CD4-positive, alpha-beta T cell treated with Interleukin-6 at 100 ng/mL for 8 hours (primary cell): Measurements from ENCODE around the gene WDR74.
"Not testable (repeated sequence)": the region's sequence is repeated elsewhere in the genome, so short reads cannot be mapped to it uniquely, and the experiment has no call there.

Experiments used
- DNase-seq: peaks from one replicate; pipeline ENCODE4 v3.0.0-alpha.2; 2020; ENCODE audit warnings: mixed read lengths, low spot score

The WDR74 gene

DNA sequence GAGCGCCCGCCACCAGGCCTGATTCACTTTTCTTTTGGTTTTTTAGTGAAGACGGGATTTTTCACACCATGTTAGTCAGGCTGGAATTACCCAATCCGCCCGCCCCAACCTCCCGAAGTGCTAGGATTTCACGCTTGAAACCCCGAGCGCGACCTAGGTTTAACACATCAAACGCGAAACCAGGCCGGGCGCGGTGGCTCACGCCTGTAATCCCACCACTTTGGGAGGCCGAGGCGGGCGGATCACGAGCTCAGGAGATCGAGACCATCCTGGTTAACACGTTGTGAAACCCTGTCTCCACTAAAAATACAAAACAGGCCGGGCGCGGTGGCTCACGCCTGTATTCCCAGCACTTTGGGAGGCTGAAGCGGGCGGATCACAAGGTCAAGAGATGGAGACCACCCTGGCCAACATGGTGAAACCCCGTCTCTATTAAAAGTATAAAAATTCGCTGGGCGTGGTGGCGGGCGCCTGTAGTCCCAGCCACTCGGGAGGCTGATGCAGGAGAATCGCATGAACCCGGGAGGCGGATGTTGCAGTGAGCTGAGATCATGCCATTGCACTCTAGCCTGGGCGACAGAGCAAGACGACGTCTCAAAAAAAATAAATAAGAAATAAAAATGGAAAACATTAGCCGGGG, 1.5 kb upstream of the WDR74 start:
- peak; percentile 55 for DNase-seq

DNA sequence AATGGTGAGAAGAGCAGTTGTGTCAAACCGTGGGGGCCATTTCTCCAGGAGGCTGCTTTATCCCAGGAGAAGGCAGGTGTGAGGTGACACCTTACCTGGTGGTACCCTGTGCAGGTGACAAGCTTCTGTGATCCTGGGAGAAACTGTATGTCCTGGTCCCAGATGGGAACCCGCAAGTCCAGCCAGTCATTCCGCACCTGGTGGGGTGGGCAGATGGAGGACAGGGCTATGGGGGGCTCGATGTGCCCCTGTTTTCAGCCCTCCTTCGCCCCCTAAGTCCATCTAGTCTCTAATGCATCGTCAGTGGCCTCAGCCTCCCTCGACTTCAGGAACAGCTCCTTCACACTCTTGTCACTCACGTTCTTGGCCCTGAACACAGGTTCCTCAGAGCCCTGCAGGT, 4.1 kb downstream of the WDR74 start:
- no peak for DNase-seq

DNA sequence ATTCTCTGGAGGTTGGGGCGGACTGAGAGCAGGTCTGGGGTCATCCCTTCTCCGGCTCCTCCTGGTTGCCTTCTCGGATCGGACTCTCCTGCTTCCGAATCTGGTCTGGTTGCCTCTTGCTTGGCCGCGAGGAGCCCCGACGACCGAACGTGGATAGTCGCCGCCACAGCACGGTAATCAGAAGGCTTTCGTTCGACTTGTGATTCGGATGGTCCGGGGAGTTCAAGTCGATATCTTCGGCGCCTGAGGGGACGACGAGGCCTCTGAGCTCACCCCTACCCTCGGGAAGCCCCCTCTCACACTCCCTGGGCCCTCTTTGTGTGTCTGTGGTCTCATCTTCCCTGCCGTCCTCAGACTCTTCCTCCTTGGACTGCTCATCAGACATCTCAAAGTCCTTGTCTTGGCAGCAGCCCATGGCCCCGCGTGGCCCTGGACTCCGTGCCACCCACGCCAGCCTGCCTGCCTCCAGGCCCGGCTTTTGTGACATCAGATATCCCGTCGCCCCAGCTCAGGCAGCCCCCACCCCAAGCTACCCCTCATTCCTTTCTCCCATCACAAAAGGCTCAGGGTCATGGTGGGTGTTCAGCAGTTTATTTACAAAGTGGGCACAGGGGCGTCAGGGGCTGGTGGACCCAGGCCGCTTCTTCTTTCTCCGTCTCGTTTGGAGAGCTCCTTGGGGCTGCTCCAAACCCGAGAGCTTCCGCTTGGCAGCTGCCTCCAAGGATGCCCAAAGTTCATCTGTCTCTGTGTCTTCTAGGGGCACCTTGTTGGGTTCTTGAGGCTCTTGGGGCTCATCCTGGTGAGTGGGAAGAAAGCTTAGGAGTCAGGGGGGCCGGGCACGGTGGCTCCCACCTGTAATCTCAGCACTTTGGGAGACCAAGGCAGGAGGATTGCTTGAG, 6.8 kb downstream of the WDR74 start, which contains the start of gene TEX54:
Gene TEX54, minus strand, starts transcription at position 506 of the 899 bp plus-strand sequence.
- no peak for DNase-seq

DNA sequence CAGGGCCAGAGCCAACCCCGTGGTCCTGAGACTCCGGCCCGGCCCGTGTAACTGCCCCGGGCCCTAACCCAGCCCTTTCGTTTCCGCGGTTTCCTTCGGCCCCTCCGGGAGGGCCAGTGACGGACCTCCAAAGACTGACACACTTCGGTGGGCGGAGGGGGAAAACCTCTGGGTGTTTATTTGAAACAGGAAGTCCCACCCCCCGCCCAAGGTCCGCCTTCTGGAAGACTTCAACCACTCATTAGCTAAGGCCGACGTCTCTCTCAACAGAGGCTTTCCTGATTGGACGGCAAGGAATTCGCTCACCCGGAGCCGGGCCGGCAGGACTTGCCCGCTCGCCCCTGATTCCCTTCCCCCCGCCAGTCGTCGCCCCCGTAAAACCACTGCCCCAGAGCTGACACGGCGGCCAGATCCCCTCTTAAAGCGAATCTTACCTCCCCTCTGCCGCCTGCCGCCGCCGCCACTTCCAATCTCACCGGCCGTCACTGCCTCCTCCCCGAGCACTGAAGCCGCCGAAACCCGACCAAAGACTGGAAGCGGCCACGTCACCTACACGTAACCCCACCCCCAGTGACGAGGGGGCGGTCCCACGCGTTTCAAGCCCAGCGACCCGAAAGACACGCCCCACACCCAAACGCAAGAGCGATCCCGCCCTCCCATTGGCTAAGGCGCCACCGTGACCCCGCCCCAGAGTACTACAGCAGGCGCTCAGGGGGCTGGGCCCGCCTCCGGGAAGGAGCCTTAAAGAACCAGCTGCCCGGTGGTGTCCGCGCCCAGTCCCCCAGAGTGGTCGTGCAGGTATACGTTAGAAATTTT, 7.7 kb downstream of the WDR74 start, which contains the start of gene STX5:
Gene STX5, minus strand, starts transcription at position 532 of the 816 bp plus-strand sequence. CDS start 808 bp downstream, outside the sequence.
- peak; percentile 99 for DNase-seq

DNA sequence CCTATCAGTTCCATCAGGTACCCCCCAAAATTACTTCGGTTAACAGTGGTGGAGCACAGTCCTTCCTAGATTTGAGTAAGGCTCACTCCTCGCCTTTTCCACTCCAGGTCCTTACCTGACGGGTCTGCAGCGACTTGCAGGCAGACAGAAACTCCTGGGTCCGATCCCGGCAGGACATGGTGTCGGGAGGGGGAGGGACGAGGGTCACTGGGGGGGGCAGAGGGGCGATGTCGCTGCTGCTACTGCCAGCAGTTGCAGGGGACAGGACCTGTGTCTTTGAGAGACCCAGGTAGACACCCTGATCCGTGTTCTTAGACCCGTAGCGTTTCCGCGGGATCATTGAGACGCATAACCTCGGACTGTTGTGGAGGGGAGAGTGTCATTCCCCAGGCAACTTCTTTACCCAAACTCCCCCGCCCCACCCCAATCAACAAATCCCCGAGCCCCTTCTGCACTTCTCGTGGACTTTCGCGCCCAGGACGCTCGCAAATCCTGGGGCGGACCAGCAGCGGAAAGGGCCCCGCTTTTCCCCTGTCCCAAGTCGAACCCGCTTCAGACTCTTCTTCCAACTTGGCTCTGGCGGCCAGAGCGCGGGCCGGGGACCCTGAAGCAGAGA, 8.4 kb downstream of the WDR74 start:
- no peak for DNase-seq

DNA sequence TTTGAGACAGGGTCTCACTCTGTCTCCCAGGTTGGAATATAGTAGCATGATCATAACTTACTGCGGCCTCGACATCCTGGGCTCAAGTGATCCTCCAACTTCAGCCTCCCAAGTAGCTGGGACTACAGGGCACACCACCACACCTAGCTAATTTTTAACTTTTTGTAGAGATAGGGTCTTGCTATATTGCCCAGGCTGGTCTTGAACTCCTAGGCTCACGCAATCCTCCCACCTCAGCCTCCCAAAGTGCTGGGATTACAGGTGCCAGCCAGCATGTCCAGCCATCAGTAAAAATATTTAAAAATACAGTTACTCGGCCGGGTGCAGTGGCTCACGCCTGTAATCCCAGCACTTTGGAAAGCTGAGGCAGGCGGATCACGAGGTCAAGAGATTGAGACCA, 11.3 kb downstream of the WDR74 start:
- DNase-seq: not testable (repeated sequence)

DNA sequence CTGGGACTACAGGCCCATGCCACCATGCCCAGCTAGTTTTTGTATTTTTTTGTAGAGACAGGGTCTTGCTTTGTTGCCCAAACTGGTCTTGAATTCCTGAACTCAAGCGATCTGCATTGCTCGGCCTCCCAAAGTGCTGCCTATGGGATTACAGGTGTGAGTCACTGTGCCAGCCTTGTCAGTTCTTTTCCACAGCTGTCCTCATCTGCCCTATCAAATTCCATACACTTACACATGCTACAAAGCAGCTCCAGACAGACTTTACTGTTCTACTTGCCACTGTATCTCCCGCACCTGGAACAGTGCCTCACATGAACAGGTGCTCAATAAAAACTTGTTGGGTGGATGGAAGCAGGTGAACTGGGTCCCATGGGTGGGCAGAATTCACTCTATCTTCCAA, 15.7 kb downstream of the WDR74 start:
- DNase-seq: no peak

DNA sequence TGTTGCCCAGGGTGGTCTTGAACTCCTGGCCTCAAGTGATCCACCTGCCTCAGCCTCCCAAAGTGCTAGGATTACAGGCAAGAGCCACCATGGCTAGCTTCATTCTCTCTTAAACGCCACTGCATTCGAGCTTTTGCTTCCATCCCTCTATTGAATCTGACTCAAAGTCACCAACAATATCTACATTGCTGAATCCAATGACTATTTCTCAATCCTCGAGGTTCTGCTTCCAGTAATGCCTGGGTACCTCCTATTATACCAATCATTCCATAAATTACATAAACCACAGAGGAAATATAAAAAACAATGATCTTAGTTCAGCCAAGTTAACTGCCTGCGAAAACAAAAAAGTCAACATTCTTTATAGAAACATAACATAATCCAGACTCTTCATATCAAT, 22.3 kb downstream of the WDR74 start:
- DNase-seq: no peak

DNA sequence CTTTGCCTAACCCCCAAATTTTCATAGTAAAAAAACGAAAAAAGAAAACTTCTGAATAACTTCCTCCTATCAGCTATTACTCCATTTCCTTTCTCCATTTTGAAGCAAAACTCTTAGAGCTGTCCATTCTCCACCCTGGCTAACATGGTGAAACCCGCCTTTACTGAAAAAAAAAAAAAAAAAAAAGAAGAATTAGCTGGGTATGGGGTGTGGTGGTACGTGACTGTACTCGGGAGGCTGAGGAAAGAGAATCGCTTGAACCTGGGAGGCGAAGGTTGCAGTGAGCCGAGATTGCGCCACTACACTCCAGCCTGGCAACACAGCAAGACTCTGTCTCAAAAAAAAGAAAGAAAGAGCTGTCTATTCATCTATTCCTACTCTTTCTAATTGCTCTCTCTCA, 22.8 kb downstream of the WDR74 start:
- DNase-seq: no peak

DNA sequence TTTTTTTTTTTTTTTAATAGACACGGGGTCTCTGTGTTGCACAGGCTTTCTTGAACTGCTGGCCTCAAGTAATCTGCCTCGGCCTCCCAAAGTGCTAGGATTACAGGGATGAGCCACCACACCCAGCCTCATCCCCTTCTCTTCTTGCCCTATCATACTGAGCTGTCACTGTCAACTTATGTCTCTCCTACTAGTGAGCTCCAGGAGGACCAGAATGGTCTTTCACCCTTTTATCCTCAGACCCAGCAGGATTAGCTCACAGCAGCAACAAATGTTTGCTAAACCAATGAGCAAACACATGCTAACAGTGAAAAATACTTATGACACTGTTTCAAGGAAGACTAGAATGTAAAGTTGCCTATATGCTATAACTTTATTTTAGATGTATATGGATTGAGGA, 27.7 kb downstream of the WDR74 start:
- no peak for DNase-seq

DNA sequence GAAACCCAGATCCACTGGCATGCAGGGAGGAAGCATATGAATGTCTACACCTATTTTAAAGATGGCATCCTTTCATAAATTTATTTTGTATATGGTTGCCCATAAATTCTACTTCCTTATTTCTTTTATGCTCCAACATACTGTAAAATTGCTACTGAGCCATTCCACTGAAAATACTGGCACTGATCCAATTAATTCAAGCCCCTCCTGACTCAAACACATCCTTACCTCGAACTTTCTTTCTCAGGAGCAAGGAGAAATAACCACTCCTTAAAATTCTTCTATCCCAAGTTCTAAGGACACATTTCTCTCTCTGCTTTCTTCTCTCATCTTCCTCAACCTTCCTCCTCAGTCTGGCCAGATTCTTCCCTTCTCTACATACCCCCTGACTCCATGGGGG, 28.6 kb downstream of the WDR74 start:
- no peak for DNase-seq

DNA sequence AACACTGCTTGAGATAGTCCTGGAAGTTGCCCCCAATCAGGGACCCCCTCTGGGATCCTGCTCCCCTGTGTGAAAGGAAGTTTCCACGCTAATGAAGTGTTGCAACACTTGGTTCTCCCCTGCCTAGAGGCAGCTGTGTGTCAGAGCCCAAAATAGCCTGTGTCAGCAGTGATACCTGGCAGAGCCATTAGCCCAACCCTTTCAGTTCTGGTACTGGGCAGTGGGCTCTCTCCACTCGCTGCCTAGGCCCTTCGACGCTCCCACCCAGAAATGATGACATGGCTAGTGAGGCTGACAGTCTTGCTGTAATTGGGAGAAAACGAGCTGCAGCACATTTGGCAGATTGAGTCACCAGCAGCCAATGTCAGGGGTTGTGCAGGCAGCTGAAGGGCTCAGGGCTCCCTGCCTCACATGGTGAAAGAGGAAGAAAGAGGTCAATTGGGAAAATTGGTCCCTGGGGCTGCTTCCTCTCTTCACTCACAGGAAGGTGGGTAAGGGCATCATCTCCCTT, 32.7 kb downstream of the WDR74 start:
- DNase-seq: no peak

DNA sequence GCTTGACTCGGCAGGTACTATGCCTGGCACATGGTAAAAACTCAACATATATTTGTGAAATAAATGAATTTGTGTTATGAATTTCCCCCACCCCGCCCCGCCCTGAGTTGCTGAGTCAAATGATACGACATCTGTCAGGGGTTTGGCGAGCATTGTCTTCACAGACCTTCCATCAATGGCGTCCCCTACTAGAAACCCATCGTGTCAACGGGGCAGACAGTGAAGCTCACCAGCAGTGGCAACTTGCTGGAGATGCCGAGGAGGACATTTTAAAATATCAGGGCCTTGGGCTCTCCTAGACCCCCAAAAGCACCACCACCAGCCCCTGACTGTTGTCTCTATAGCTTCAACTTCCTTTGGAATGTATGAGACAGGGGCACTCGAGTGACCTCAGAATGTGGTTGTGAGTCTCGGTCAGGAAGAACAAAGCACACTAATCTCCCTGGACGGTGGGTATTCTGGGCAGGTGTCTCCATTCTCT, 33.4 kb downstream of the WDR74 start:
- DNase-seq: no peak

DNA sequence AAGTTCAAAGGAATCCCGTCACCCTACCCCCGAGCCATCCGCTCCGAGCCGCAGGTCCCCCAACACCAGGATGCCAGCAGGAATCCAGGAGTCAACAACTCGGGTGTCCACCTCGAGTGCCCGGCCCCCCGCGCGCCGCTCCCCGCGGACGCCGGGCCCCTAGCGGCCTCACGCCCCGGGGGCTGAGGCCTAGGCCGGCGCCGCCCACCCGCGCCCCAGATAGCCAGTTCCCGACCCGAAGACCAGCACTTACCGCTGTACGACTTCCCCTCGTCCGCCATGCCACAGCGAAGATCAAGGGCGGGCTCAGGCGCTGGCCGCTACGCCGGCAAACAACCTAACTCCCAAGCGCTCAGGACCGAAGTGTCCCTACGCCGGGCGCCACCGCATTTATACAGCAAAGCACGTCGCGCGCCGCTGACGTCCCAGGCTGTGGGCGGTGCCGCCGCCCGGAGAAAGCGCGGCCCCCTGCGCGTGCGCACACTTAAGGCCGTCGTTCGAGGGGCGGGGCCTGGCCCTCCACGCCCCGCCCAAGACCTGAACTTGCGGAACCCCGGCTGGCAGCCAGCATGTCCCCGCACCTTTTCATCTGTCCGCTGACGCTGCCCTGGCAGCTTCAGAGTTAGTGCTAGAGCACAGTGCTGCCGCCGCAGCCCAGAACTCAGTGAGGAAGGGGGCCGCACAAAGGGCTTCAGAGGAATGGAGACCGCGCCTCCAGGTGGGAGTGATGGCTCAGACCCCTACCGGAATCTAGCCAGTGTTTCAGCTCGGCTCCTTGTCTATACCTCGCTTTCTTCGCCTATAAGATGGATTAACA, 34.1 kb downstream of the WDR74 start, which contains the start of gene NXF1:
Gene NXF1, minus strand, starts transcription at position 365 of the 817 bp plus-strand sequence. Its CDS starts 84 bp downstream, at position 281.
- DNase-seq: peak; percentile 93

DNA sequence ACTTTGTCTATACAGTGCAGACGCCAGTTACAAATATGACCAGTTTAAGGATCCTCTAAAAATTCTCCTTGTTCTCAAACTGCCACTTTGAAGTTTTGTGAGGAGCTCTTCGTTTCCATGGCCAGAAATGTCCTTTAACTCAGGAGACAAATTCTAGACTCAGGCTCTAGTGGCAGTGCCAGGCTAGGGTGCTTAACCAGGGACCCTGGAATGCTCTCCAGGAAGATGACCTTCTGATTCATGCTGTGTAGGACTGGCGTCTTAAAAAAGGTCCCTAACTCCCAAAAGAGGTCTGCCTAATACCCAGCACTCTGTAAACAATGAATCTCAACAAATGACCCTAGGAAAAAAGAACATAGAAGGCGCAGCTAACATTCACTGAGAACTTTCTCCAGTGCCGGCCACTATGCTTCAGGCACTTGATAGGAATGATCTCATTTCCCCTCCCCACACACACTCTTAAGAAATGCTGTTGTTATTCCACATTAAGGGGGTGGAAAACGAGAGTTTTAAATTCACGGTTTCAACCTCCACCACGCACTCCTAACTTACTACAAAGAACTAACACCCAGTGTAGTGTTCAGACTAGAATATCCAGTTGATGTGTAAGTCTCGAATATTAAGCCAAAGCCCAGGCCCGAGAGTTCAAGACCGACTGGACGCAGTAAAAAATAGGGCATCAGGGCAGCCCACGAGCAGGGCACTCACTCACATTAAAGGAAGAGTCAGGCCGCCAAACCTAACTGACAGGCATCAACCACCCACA, 34.9 kb downstream of the WDR74 start:
- DNase-seq: no peak

DNA sequence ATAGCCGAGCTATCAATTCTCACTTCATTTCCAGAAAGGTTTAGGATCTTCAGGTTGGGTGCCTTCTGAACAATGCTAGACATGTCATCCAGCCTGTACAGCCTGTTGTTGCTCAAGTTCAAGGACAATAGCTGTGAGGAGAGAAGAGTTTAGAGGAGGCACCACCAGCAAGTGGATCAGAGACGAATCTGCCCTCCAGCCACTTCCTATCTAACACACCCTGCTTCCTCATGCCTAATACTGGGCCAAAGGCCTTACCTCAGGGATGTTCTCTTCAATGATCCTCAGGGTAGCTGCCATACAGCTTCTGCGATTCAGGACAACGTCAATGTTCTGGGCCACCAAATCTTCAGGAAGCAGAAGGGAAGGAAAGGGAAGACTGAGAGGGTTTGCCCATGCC, 38.3 kb downstream of the WDR74 start:
- DNase-seq: no peak

DNA sequence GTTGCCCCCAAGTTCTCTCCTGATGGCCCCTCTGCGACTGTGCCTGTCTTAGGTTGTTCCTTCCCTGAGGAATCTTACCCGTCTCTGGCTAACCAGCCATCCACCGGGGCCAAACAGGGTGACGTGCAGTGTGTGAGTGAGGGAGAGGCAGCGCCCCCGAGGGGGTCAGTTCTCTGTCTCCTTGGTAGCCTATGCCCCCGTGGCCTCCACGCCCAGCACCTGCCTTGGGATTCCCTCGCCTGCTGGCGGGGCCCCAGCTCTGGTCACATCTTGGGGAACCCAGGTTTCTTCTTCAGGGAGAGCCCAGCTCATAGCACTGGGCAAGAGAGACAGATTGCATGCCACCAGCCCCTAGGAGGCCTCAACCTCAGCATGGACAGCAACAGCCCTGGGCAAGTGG, 39.9 kb downstream of the WDR74 start:
- DNase-seq: no peak

DNA sequence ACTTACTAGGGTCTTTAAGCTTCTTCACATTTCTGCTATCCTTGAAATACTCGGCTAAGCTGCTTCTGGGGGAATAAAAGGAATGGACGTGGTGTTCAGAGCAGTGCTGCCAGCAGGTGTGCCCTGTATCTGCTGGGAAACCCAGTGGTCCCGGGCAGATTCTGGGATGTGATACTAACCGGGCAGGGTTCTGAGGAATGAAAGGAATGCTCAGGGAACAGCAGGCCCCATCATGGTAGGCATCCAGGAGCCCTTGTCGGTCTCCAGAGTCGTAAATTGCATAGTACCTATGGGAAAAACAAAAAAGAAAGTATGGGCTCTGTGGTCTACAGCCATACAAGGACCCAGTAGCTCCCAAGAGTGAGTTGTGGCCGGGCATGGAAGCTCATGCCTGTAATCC, 43.1 kb downstream of the WDR74 start:
- DNase-seq: no peak

DNA sequence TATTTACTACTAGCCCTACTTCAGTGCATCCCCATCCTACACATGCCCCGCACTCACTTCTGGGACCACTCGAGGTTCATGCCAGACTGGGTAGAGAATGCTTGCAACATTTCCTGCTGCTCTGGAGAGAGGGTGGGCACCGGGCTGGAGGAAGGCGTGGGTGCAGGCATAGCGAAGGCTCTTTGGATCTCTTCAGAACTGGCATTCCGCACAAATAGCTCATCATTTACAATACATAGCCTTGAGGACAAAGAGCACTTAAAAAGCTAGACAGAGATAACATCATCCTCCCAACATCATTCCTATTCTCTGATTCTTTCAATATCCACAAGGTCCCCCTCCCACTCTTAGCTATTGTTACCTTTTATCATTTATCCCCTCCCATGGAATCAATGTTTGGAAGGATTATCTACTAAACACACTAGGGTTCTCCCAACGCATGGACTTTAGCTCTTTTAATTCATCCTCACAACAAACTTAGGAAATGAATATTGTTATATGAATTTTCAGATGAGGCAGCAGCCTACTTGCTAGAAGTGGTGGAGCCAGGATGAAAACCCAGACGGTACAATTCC, 45.1 kb downstream of the WDR74 start:
- no peak for DNase-seq

DNA sequence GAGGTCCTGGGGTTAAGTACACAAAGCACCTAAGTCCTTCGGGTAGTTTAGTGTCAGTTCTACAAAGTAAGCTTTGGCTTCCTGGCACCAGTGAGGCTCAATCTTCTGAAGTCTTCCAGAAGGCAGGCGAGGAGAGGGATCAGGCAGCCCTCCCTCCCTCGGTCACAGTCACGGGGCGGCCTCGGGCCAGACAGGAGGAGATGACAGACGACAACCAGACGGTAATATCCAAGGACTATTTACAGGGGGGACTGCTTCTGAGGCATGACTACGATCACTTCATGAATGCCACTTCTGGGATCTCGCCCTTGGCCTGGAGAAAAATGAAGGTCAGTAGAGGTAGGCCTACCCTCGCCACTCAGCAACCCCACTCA, 47.2 kb downstream of the WDR74 start:
- no peak for DNase-seq
